Fibroblast of villous mesenchyme (primary cell): ENCODE data around the gene IZUMO4. TPM values are rescaled to one million over a fixed set of nuclear protein-coding genes. Genes with fewer than 3 reads are reported as not detected.

ENCODE experiments used
- DNase-seq: peaks from one replicate; pipeline ENCODE4 v3.0.0-alpha.2; 2010; ENCODE audit warnings: low read depth
- H3K4me3 ChIP-seq: 2 replicates; pipeline ENCODE4 v1.5.1; 2011; ENCODE audit warnings: low read depth, mild to moderate bottlenecking, low read length
- CTCF ChIP-seq: IDR thresholded peaks from 2 replicates; pipeline ENCODE4 v1.5.1; 2012; ENCODE audit warnings: low read depth, mild to moderate bottlenecking, low read length; ENCODE audit not compliant: insufficient read depth
- total RNA-seq: library from RNA; depleted of rRNA; stranded (reverse); fragments of >200 nt; gene quantifications from 2 replicates; pipeline ENCODE4 v1.2.3, GENCODE V29; 2012

The IZUMO4 gene
- total RNA-seq, 1 donor = 1.3 TPM

GRCh38 chr19:2144190-2144589 is 47.5 kb downstream of the IZUMO4 start:
- TF ChIP-seq CTCF = no peak
- DNase-seq = no peak
- no peak overlapping the region for H3K4me3 ChIP-seq

GRCh38 chr19:2145831-2146241 is 49.1 kb downstream of the IZUMO4 start:
- TF ChIP-seq CTCF = no peak
- no peak overlapping the region for H3K4me3 ChIP-seq
- no peak for DNase-seq

- no peak for DNase-seq
- no peak for TF ChIP-seq CTCF
- H3K4me3 ChIP-seq = no peak overlapping the region
These were observed 51.9 kb downstream of the IZUMO4 start for GRCh38 chr19:2148482-2149135.

Other genes with a start within 250 kb of the IZUMO4 start
- gene REXO1, start 248.4 kb upstream of the IZUMO4 start, total RNA-seq = 11.2 and 15.8 TPM in 2 replicates
- 10.4 and 16.8 TPM in 2 replicates for gene KLF16, start 233.3 kb upstream of the IZUMO4 start, total RNA-seq
- 45.8 and 62.2 TPM in 2 replicates for gene ABHD17A, start 211.4 kb upstream of the IZUMO4 start, total RNA-seq
- 3.9 and 4.5 TPM in 2 replicates for gene ADAT3, start 191.5 kb upstream of the IZUMO4 start, total RNA-seq
- 40.6 and 49.2 TPM in 2 replicates for gene SCAMP4, start 191.5 kb upstream of the IZUMO4 start, total RNA-seq
- gene CSNK1G2, start 155.7 kb upstream of the IZUMO4 start, total RNA-seq = 69.5 and 74.1 TPM in 2 replicates
- 46.6 and 51.5 TPM in 2 replicates for gene BTBD2, start 81.2 kb upstream of the IZUMO4 start, total RNA-seq
- 59.2 and 80.9 TPM in 2 replicates for gene MKNK2, start 45.7 kb upstream of the IZUMO4 start, total RNA-seq
- gene MOB3A, start 589 bp upstream of the IZUMO4 start, total RNA-seq = 31.2 and 36.7 TPM in 2 replicates
- gene AP3D1, start 54.7 kb downstream of the IZUMO4 start, total RNA-seq = 122 and 140 TPM in 2 replicates
- gene DOT1L, start 67.0 kb downstream of the IZUMO4 start, total RNA-seq = 5.6 and 8.4 TPM in 2 replicates
- gene PLEKHJ1, start 139.4 kb downstream of the IZUMO4 start, total RNA-seq = 43.6 and 46.4 TPM in 2 replicates
- 24.6 and 25.1 TPM in 2 replicates for gene SF3A2, start 139.9 kb downstream of the IZUMO4 start, total RNA-seq
- gene AMH, start 152.4 kb downstream of the IZUMO4 start, total RNA-seq = 0.32 and 1.3 TPM in 2 replicates
- 0.43 TPM in 1 of 2 replicates, not detected in the other for gene JSRP1, start 159.5 kb downstream of the IZUMO4 start, total RNA-seq
- under 0.01 TPM in 1 of 2 replicates, not detected in the other for gene PEAK3, start 185.3 kb downstream of the IZUMO4 start, total RNA-seq
- gene LINGO3, start 211.2 kb downstream of the IZUMO4 start, total RNA-seq = under 0.01 TPM in 1 of 2 replicates, not detected in the other
- gene LSM7, start 231.7 kb downstream of the IZUMO4 start, total RNA-seq = 69.3 and 78.2 TPM in 2 replicates
- gene SPPL2B, start 231.8 kb downstream of the IZUMO4 start, total RNA-seq = 25.5 and 39.9 TPM in 2 replicates